Sigmoid colon (tissue), 7 donors: Measurements from ENCODE around the gene SYNDIG1L. TPM values are rescaled to one million over a fixed set of nuclear protein-coding genes. Genes with fewer than 3 reads are reported as not detected.

Experiments
- DNase-seq: peaks from one replicate; pipeline ENCODE4 v3.0.0-alpha.2; 2019
- H3K27ac ChIP-seq, 4 donors: fragments of 200-600 bp; sonication (generic); one replicate each; pipeline ENCODE4 v1.5.1; 2016 to 2019; ENCODE audit warnings: mild to moderate bottlenecking in 1 of 4
- H3K27me3 ChIP-seq, 3 donors: fragments of 200-600 bp; sonication (generic); one replicate each; pipeline ENCODE4 v1.5.1; 2019; ENCODE audit warnings: mild to moderate bottlenecking in 1 of 3
- H3K36me3 ChIP-seq, 4 donors: fragments of 200-600 bp; sonication (generic); one replicate each; pipeline ENCODE4 v1.5.1; 2016 to 2019
- H3K4me1 ChIP-seq, 4 donors: fragments of 200-600 bp; sonication (generic); one replicate each; pipeline ENCODE4 v1.5.1; 2017 to 2019
- H3K4me3 ChIP-seq, 4 donors: fragments of 200-600 bp; sonication (generic); one replicate each; pipeline ENCODE4 v1.5.1; 2017 to 2019; ENCODE audit warnings: mild to moderate bottlenecking in 2 of 4, moderate library complexity in 1 of 4
- H3K9me3 ChIP-seq, 4 donors: fragments of 200-600 bp in 3 of 4; sonication (generic) in 3 of 4; one replicate each; pipeline versions ENCODE4 v1.5.1 to v1.6.1; 2013 to 2019
- EP300 ChIP-seq, 4 donors: sonication (generic); formaldehyde crosslinking; IDR thresholded peaks; one replicate each; pipeline ENCODE4 v1.6.1; 2017; ENCODE audit warnings: antibody characterized with exemption in 4 of 4
- POLR2A ChIP-seq, 2 donors: fragments of 450-650 bp; IDR thresholded peaks; one replicate each; pipeline ENCODE4 v1.6.1; 2016; ENCODE audit warnings: antibody characterized with exemption in 2 of 2, mild to moderate bottlenecking in 2 of 2, moderate library complexity in 2 of 2
- POLR2AphosphoS5 ChIP-seq, 4 donors: sonication (generic); formaldehyde crosslinking; IDR thresholded peaks; one replicate each; pipeline ENCODE4 v1.6.1; 2017; ENCODE audit warnings: antibody characterized with exemption in 4 of 4
- WGBS, 2 donors: extraction: QIAGEN DNeasy Blood & Tissue Kit; methylation state at CpG; one replicate each; pipeline ENCODE4 v1.1.7; 2013; 5-methylcytosine and 5-hydroxymethylcytosine counted together
- intact Hi-C: fragments of 100-400 bp; cut with DNase I; formaldehyde crosslinking; loops from one replicate; pipeline ENCODE4 v1.15.1; 2023
- polyA plus RNA-seq, 3 donors: library from polyadenylated mRNA; stranded (reverse); fragments of 200-250 nt; gene quantifications; one replicate each; pipeline ENCODE4 v1.2.3, GENCODE V29; 2013
- total RNA-seq, 4 donors: library from RNA; depleted of rRNA; stranded (reverse); fragments of >200 nt; gene quantifications; one replicate each; pipeline ENCODE4 v1.1.0, GENCODE V29; 2016
- TF ChIP-seq, protein P1 (sequence below), 4 experiments: fragments of 450-650 bp in 3 of 4; fragments of 200-600 bp in 1 of 4; IDR thresholded peaks; one replicate each; pipeline ENCODE4 v1.5.1; 2016 to 2019; ENCODE audit warnings: antibody characterized with exemption in 4 of 4, mild to moderate bottlenecking in 3 of 4, moderate library complexity in 2 of 4
- donor health status: healthy with polysubstance abuse.
- donor health status: Bipolar disorder and iron deficiency.
- donor health status: healthy.

Gene SYNDIG1L
- total and polyA plus RNA-seq, 7 donors, result under 0.01 to 1.7 (median 0.20) TPM; not detected in 4

DNA sequence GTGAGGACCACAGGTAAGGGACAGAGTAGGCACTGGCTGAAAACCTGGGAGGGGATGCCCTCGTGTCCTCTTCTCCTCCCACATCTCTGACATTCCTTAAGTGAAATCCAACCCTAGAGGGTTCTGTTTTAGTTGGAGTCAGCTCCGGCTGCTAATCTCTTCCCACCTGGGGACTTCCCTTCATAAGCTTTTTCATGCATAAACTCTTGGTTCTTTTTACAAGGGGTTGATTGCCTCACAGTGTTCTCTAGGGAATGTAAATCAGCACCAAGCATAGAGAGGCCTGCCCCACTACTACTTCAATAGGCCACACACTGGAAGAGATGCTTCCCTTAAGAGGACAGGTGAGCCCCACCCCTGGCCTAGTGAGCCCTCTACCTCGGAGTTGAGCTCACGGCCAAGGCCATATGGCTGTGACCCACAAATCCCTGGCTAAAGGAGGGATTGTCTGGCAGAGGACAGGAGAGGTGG lies 3.2 kb upstream of the SYNDIG1L start:
- TF ChIP-seq, protein P1, sequence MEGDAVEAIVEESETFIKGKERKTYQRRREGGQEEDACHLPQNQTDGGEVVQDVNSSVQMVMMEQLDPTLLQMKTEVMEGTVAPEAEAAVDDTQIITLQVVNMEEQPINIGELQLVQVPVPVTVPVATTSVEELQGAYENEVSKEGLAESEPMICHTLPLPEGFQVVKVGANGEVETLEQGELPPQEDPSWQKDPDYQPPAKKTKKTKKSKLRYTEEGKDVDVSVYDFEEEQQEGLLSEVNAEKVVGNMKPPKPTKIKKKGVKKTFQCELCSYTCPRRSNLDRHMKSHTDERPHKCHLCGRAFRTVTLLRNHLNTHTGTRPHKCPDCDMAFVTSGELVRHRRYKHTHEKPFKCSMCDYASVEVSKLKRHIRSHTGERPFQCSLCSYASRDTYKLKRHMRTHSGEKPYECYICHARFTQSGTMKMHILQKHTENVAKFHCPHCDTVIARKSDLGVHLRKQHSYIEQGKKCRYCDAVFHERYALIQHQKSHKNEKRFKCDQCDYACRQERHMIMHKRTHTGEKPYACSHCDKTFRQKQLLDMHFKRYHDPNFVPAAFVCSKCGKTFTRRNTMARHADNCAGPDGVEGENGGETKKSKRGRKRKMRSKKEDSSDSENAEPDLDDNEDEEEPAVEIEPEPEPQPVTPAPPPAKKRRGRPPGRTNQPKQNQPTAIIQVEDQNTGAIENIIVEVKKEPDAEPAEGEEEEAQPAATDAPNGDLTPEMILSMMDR (IDR thresholded peaks at IDR 0.05), result no peak
- TF ChIP-seq POLR2A (IDR thresholded peaks at IDR 0.05) (no peak), EP300 (IDR thresholded peaks at IDR 0.05) (no peak), POLR2AphosphoS5 (IDR thresholded peaks at IDR 0.05) (no peak)
- H3K4me1 ChIP-seq, result peaks cover 0 to 8% (median 0%) of the 10 kb centered on the region in 4 donors
- DNase-seq, result no peak
- 40 to 50% methylated on average over 4 of the region's 4 CpGs for WGBS, 2 donors
- H3K4me3 ChIP-seq, result no peak overlapping the region
- H3K27me3 ChIP-seq, result peaks cover 3 to 25% (median 20%) of the 10 kb centered on the region in 3 donors
- H3K9me3 ChIP-seq, result no peaks in the 10 kb centered on the region
- no peaks in the 10 kb centered on the region for H3K36me3 ChIP-seq
- intact Hi-C loops, result no loop called here
- H3K27ac ChIP-seq, result no peak overlapping the region

GRCh38 chr14:74427651-74428050 lies 1.6 kb upstream of the SYNDIG1L start:
- no peak overlapping the region for H3K27ac ChIP-seq
- no peaks in the 10 kb centered on the region for H3K36me3 ChIP-seq
- H3K4me1 ChIP-seq, result peaks cover 0 to 8% (median 0%) of the 10 kb centered on the region in 4 donors
- H3K27me3 ChIP-seq, result peaks cover 3 to 29% (median 29%) of the 10 kb centered on the region in 3 donors
- WGBS, 2 donors, result 89 to 91% methylated on average over 1 of the region's 1 CpG
- intact Hi-C loops, result no loop called here
- TF ChIP-seq POLR2A (IDR thresholded peaks at IDR 0.05) (no peak), EP300 (IDR thresholded peaks at IDR 0.05) (no peak), POLR2AphosphoS5 (IDR thresholded peaks at IDR 0.05) (no peak)
- TF ChIP-seq, protein P1 (IDR thresholded peaks at IDR 0.05), result no peak
- DNase-seq, result no peak
- H3K9me3 ChIP-seq, result no peaks in the 10 kb centered on the region
- no peak overlapping the region for H3K4me3 ChIP-seq

DNA sequence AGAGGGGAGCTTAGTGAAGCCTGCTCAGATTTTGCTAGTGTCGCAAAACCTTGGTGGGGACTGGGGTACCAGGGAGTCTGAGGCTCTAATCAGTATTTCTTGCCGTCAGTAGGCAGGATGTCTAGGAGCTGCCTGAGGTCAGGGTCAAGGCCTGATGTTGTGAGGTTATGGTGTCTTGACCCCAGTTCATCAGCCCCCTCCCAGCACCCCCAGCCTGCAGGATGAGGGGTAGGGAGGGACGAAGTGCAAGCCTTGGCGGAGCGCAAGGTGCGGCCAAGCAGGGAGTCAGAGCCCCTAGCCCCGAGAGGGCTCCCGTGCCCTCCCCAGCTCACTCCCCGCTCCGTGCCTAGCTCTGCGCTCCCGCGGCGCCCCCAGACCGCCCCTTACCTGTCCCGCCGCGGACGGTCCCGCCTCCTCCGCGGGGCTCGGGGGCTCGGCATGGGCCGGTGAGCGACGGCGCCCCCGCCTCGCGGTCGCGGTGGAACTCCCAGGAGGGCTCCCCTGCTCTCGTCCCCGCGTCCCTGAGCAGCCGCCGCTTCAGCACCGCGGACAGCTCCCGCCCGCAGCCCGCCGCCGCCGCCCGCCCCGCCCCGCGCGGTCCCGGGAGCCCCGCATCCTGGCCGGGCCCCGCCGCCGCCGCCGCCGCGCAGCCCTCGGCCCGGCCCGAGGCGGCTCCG lies 347 bp downstream of the SYNDIG1L start:
- Histone ChIP-seq H3K4me1 (peaks cover 0 to 8% (median 0%) of the 10 kb centered on the region in 4 donors), H3K4me3 (peak overlapping the region in 1 of 4 donors; percentile 19), H3K9me3 (no peaks in the 10 kb centered on the region), H3K27ac (no peak overlapping the region), H3K36me3 (no peaks in the 10 kb centered on the region), H3K27me3 (peaks cover 3 to 29% (median 29%) of the 10 kb centered on the region in 3 donors)
- DNase-seq, result no peak
- TF ChIP-seq POLR2AphosphoS5 (IDR thresholded peaks at IDR 0.05) (no peak), EP300 (IDR thresholded peaks at IDR 0.05) (no peak), POLR2A (IDR thresholded peaks at IDR 0.05) (no peak)
- TF ChIP-seq, protein P1 (IDR thresholded peaks at IDR 0.05), result no peak
- intact Hi-C loops, result no loop called here
- WGBS, 2 donors, result 3 to 6% methylated on average over 66 of the region's 66 CpGs

GRCh38 chr14:74424606-74425005 lies 1.4 kb downstream of the SYNDIG1L start:
- no peak overlapping the region for H3K4me3 ChIP-seq
- intact Hi-C loops, result no loop called here
- H3K36me3 ChIP-seq, result no peaks in the 10 kb centered on the region
- H3K27me3 ChIP-seq, result peaks cover 3 to 29% (median 29%) of the 10 kb centered on the region in 3 donors
- TF ChIP-seq, protein P1 (IDR thresholded peaks at IDR 0.05), result no peak
- TF ChIP-seq POLR2A (IDR thresholded peaks at IDR 0.05) (no peak), EP300 (IDR thresholded peaks at IDR 0.05) (no peak), POLR2AphosphoS5 (IDR thresholded peaks at IDR 0.05) (no peak)
- 77 to 90% methylated on average over 3 of the region's 3 CpGs for WGBS, 2 donors
- no peaks in the 10 kb centered on the region for H3K9me3 ChIP-seq
- H3K27ac ChIP-seq, result no peak overlapping the region
- H3K4me1 ChIP-seq, result peaks cover 0 to 8% (median 0%) of the 10 kb centered on the region in 4 donors
- no peak for DNase-seq
